Body of pancreas (tissue), 4 donors: ENCODE measurements around the gene ZNF738.

Source experiments
- CTCF ChIP-seq, 7 experiments: fragments of 450-650 bp in 4 of 7; fragments of 200-600 bp in 3 of 7; sonication (generic) in 3 of 7; IDR thresholded peaks; one replicate each; pipeline ENCODE4 v1.5.1; 2016 to 2019; ENCODE audit warnings: antibody characterized with exemption in 7 of 7
- POLR2A ChIP-seq, 3 donors: fragments of 450-650 bp; IDR thresholded peaks; one replicate each; pipeline ENCODE4 v1.6.1; 2016; ENCODE audit warnings: antibody characterized with exemption in 3 of 3, mild to moderate bottlenecking in 2 of 3

- no peak for TF ChIP-seq CTCF (IDR thresholded peaks at IDR 0.05)
- no peak for TF ChIP-seq POLR2A (IDR thresholded peaks at IDR 0.05)
Measured at GRCh38 chr19:21396121-21396520, 37.3 kb downstream of the ZNF738 start.
